HCT116 (cell line): ENCODE results near the gene C3orf70.

Source experiments
- ATF3 ChIP-seq: IDR thresholded peaks from 2 replicates; pipeline ENCODE4 v1.6.1; 2012
- CEBPB ChIP-seq: IDR thresholded peaks from 2 replicates; pipeline ENCODE4 v1.6.1; 2012; ENCODE audit warnings: low read depth
- ELF1 ChIP-seq: IDR thresholded peaks from 2 replicates; pipeline ENCODE4 v1.6.1; 2012; ENCODE audit warnings: low read depth, borderline replicate concordance
- EZH2 ChIP-seq: fragments of 200-600 bp; sonication (generic); IDR thresholded peaks from 2 replicates; pipeline ENCODE4 v1.6.1; 2017; ENCODE audit warnings: antibody characterized with exemption, mixed run types
- FOSL1 ChIP-seq: IDR thresholded peaks from 2 replicates; pipeline ENCODE4 v1.6.1; 2012; ENCODE audit warnings: low read depth
- JUND ChIP-seq: IDR thresholded peaks from 2 replicates; pipeline ENCODE4 v1.6.1; 2012
- POLR2AphosphoS5 ChIP-seq: IDR thresholded peaks from 2 replicates; pipeline ENCODE4 v1.6.1; 2011; ENCODE audit warnings: mild to moderate bottlenecking, low read depth, low read length, moderate library complexity
- RAD21 ChIP-seq: IDR thresholded peaks from 2 replicates; pipeline ENCODE4 v1.6.1; 2012; ENCODE audit warnings: low read depth, mild to moderate bottlenecking
- SIN3A ChIP-seq: IDR thresholded peaks from 2 replicates; pipeline ENCODE4 v1.6.1; 2012; ENCODE audit warnings: low read depth
- SP1 ChIP-seq: IDR thresholded peaks from 2 replicates; pipeline ENCODE4 v1.6.1; 2012; ENCODE audit warnings: low read depth
- ZNF274 ChIP-seq: fragments of 200-500 bp; sonication (Bioruptor generic); IDR thresholded peaks from 2 replicates; pipeline ENCODE4 v1.6.1; 2014; ENCODE audit warnings: mild to moderate bottlenecking, low read depth, low read length, inconsistent platforms
- TF ChIP-seq, protein P1 (sequence below), 3 experiments: fragments of 200-600 bp in 1 of 3; sonication (generic) in 1 of 3; IDR thresholded peaks in 2 of 3; conservative IDR thresholded peaks in 1 of 3; 2 replicates each; pipeline ENCODE4 v1.5.1; 2012 to 2017; ENCODE audit warnings: low read depth in 2 of 3, low read length in 2 of 3, antibody characterized with exemption in 1 of 3, borderline replicate concordance in 1 of 3, control low read depth in 1 of 3, mild to moderate bottlenecking in 1 of 3, mixed read lengths in 1 of 3, mixed run types in 1 of 3, moderate library complexity in 1 of 3; ENCODE audit not compliant: insufficient read depth in 1 of 3
- TF ChIP-seq, protein P2 (sequence below): IDR thresholded peaks from 2 replicates; pipeline ENCODE4 v1.6.1; 2012; ENCODE audit warnings: low read depth

- TF ChIP-seq, protein P1, sequence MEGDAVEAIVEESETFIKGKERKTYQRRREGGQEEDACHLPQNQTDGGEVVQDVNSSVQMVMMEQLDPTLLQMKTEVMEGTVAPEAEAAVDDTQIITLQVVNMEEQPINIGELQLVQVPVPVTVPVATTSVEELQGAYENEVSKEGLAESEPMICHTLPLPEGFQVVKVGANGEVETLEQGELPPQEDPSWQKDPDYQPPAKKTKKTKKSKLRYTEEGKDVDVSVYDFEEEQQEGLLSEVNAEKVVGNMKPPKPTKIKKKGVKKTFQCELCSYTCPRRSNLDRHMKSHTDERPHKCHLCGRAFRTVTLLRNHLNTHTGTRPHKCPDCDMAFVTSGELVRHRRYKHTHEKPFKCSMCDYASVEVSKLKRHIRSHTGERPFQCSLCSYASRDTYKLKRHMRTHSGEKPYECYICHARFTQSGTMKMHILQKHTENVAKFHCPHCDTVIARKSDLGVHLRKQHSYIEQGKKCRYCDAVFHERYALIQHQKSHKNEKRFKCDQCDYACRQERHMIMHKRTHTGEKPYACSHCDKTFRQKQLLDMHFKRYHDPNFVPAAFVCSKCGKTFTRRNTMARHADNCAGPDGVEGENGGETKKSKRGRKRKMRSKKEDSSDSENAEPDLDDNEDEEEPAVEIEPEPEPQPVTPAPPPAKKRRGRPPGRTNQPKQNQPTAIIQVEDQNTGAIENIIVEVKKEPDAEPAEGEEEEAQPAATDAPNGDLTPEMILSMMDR (IDR thresholded peaks at IDR 0.05 in 2 of 3, conservative IDR thresholded peaks at IDR 0.05 in 1 of 3; ENCODE audit: borderline replicate concordance in 1 of 3, insufficient read depth in 1 of 3, low read depth in 2 of 3, low read length in 2 of 3): no peak
- TF ChIP-seq ZNF274 (no peak), ATF3 (no peak), CEBPB (no peak), SIN3A (no peak), POLR2AphosphoS5 (no peak), JUND (no peak), EZH2 (no peak), ELF1 (no peak), FOSL1 (no peak), SP1 (no peak), RAD21 (no peak)
- TF ChIP-seq, protein P2, sequence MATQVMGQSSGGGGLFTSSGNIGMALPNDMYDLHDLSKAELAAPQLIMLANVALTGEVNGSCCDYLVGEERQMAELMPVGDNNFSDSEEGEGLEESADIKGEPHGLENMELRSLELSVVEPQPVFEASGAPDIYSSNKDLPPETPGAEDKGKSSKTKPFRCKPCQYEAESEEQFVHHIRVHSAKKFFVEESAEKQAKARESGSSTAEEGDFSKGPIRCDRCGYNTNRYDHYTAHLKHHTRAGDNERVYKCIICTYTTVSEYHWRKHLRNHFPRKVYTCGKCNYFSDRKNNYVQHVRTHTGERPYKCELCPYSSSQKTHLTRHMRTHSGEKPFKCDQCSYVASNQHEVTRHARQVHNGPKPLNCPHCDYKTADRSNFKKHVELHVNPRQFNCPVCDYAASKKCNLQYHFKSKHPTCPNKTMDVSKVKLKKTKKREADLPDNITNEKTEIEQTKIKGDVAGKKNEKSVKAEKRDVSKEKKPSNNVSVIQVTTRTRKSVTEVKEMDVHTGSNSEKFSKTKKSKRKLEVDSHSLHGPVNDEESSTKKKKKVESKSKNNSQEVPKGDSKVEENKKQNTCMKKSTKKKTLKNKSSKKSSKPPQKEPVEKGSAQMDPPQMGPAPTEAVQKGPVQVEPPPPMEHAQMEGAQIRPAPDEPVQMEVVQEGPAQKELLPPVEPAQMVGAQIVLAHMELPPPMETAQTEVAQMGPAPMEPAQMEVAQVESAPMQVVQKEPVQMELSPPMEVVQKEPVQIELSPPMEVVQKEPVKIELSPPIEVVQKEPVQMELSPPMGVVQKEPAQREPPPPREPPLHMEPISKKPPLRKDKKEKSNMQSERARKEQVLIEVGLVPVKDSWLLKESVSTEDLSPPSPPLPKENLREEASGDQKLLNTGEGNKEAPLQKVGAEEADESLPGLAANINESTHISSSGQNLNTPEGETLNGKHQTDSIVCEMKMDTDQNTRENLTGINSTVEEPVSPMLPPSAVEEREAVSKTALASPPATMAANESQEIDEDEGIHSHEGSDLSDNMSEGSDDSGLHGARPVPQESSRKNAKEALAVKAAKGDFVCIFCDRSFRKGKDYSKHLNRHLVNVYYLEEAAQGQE: no peak
Measured at GRCh38 chr3:185153171-185153771, 411 bp upstream of the C3orf70 start.
